Lower lobe of right lung (tissue), 2 donors: ENCODE data around the gene PLG. TPM values are rescaled to one million over a fixed set of nuclear protein-coding genes. Genes with fewer than 3 reads are reported as not detected.
A peak's percentile ranks its signal among the peaks of the same experiment; 100 is the strongest.

Experiments used
- ATAC-seq, 2 donors: fragments of 200-7000 bp; cut with Tn5 transposase; one replicate each; pipeline ENCODE4 v1.9.1; 2020 to 2022; ENCODE audit warnings: mild to moderate bottlenecking in 2 of 2, moderate library complexity in 2 of 2
- DNase-seq: peaks from one replicate; pipeline ENCODE4 v3.0.0-alpha.2; 2020
- H3K27ac ChIP-seq: fragments of 200-600 bp; one replicate; pipeline ENCODE4 v1.8.0; 2022
- H3K27me3 ChIP-seq: fragments of 200-600 bp; one replicate; pipeline ENCODE4 v1.8.0; 2022; ENCODE audit warnings: low read depth
- H3K36me3 ChIP-seq: fragments of 200-600 bp; one replicate; pipeline ENCODE4 v1.8.0; 2022; ENCODE audit warnings: mild to moderate bottlenecking
- H3K4me1 ChIP-seq: fragments of 200-600 bp; one replicate; pipeline ENCODE4 v1.8.0; 2022
- H3K4me3 ChIP-seq: fragments of 200-600 bp; one replicate; pipeline ENCODE4 v1.8.0; 2022; ENCODE audit warnings: mild to moderate bottlenecking
- H3K9me3 ChIP-seq: fragments of 200-600 bp; one replicate; pipeline ENCODE4 v1.8.0; 2022
- CTCF ChIP-seq: fragments of 200-600 bp; IDR thresholded peaks from one replicate; pipeline ENCODE4 v1.8.0; 2022; ENCODE audit warnings: antibody characterized with exemption, mild to moderate bottlenecking
- intact Hi-C: fragments of 100-400 bp; cut with DNase I; formaldehyde crosslinking; loops from one replicate; pipeline ENCODE4 v1.11.0; 2022
- total RNA-seq: library from RNA; stranded (reverse); fragmentation: NEBNext Ultra II Directional; extraction: Animal tissue kit (Norgen Biotek cat#: 25700); gene quantifications from one replicate; pipeline ENCODE4 v1.2.1, GENCODE V29; 2021
- donor health status: DM: no; HTN: yes; CAD: no; lungs with severe emphysema.

PLG gene
- total RNA-seq, 1 donor from 2014 or later = 0.95 TPM

GRCh38 chr6:160765412-160765811, 63.4 kb downstream of the PLG start:
- peaks cover 10% of the 10 kb centered on the region for H3K9me3 ChIP-seq
- ATAC-seq (no peak), DNase-seq (no peak)
- no peaks in the 10 kb centered on the region for H3K36me3 ChIP-seq
- intact Hi-C loops = no loop called here
- H3K4me3 ChIP-seq = no peak overlapping the region
- no peak overlapping the region for H3K27ac ChIP-seq
- H3K27me3 ChIP-seq = peaks cover 9% of the 10 kb centered on the region
- peaks cover 5% of the 10 kb centered on the region for H3K4me1 ChIP-seq
- TF ChIP-seq CTCF = no peak

- Histone ChIP-seq H3K27ac (no peak overlapping the region), H3K27me3 (peaks cover 9% of the 10 kb centered on the region), H3K36me3 (no peaks in the 10 kb centered on the region), H3K9me3 (peaks cover 6% of the 10 kb centered on the region), H3K4me3 (peak overlapping the region; percentile 39), H3K4me1 (peaks cover 5% of the 10 kb centered on the region)
- no peak for DNase-seq
- ATAC-seq = no peak
- no peak for TF ChIP-seq CTCF
- intact Hi-C loops = no loop called here
Measured at GRCh38 chr6:160766657-160766988, 64.6 kb downstream of the PLG start.

GRCh38 chr6:160766989-160767646, 65.1 kb downstream of the PLG start:
- DNase-seq = peak; percentile 72
- Histone ChIP-seq H3K27me3 (peaks cover 9% of the 10 kb centered on the region), H3K4me3 (peak overlapping the region; percentile 39), H3K36me3 (no peaks in the 10 kb centered on the region), H3K9me3 (peaks cover 1% of the 10 kb centered on the region), H3K27ac (no peak overlapping the region), H3K4me1 (peaks cover 5% of the 10 kb centered on the region)
- ATAC-seq = peak; percentile 92 to 94
- TF ChIP-seq CTCF = peak; percentile 73
- intact Hi-C loops = no loop called here

GRCh38 chr6:160767647-160768019, 65.6 kb downstream of the PLG start:
- H3K27ac ChIP-seq = no peak overlapping the region
- no peaks in the 10 kb centered on the region for H3K36me3 ChIP-seq
- ATAC-seq (peak in 1 of 2 donors; percentile 5), DNase-seq (no peak)
- H3K4me3 ChIP-seq = peak overlapping the region; percentile 39
- H3K27me3 ChIP-seq = peaks cover 9% of the 10 kb centered on the region
- TF ChIP-seq CTCF = no peak
- H3K9me3 ChIP-seq = no peaks in the 10 kb centered on the region
- intact Hi-C loops = no loop called here
- H3K4me1 ChIP-seq = peaks cover 5% of the 10 kb centered on the region

GRCh38 chr6:160768101-160768500, 66.1 kb downstream of the PLG start:
- Histone ChIP-seq H3K27ac (no peak overlapping the region), H3K4me3 (no peak overlapping the region), H3K4me1 (peaks cover 5% of the 10 kb centered on the region), H3K9me3 (no peaks in the 10 kb centered on the region), H3K27me3 (peaks cover 9% of the 10 kb centered on the region), H3K36me3 (no peaks in the 10 kb centered on the region)
- ATAC-seq (no peak), DNase-seq (no peak)
- intact Hi-C loops = no loop called here
- no peak for TF ChIP-seq CTCF
